K562 (cell line): Measurements from ENCODE around the gene OARD1. TPM values are rescaled to one million over a fixed set of nuclear protein-coding genes. Genes with fewer than 3 reads are reported as not detected.
A peak's percentile ranks its signal among the peaks of the same experiment; 100 is the strongest.

Source experiments
- KAT8 ChIP-seq: fragments of 450-650 bp; IDR thresholded peaks from 2 replicates; pipeline ENCODE4 v1.6.1; 2016; ENCODE audit warnings: low read depth, mild to moderate bottlenecking
- MIER1 ChIP-seq: fragments of 450-650 bp; IDR thresholded peaks from 2 replicates; pipeline ENCODE4 v1.6.1; 2016; ENCODE audit warnings: antibody characterized with exemption, mild to moderate bottlenecking, low read depth
- RBM25 ChIP-seq: fragments of 200-400 bp; formaldehyde crosslinking; IDR thresholded peaks from 2 replicates; pipeline ENCODE4 v1.6.1; 2018; ENCODE audit warnings: low read length, low read depth, moderate library complexity; ENCODE audit not compliant: severe bottlenecking
- STAT5A ChIP-seq: IDR thresholded peaks from 2 replicates; pipeline ENCODE4 v1.6.1; 2012; ENCODE audit warnings: low read length, inconsistent platforms, borderline replicate concordance
- ZNF146 ChIP-seq: IDR thresholded peaks from one replicate; pipeline ENCODE4 v1.6.1; 2018; ENCODE audit warnings: missing compliant biosample characterization; ENCODE audit not compliant: unreplicated experiment
- ZNF23 ChIP-seq: fragments of 250-450 bp; sonication (Bioruptor Pico); IDR thresholded peaks from 2 replicates; pipeline ENCODE4 v1.4.0; 2020; ENCODE audit warnings: mild to moderate bottlenecking
- ZNF584 ChIP-seq: fragments of 200-800 bp; sonication (Bioruptor generic); IDR thresholded peaks from 2 replicates; pipeline ENCODE4 v1.6.1; 2016; ENCODE audit warnings: low read depth, mild to moderate bottlenecking, missing genetic modification characterization, missing compliant biosample characterization
- polyA plus RNA-seq, 8 experiments: library from polyadenylated mRNA; depleted of rRNA in 4 of 8; stranded (reverse) in 5 of 8; unstranded in 3 of 8; fragments of >200 nt; fragmentation: Nextera tagmentation in 2 of 8; fragmentation: Illumina TruSeq in 1 of 8; extraction: Ambion mirVana in 2 of 8; extraction: Trizol in 1 of 8; gene quantifications; 2 replicates each; pipeline versions ENCODE4 v1.2.1 to v1.2.3, GENCODE V29; 2011 to 2014; ENCODE audit warnings: inconsistent platforms in 1 of 8, missing spikeins in 1 of 8
- total RNA-seq, 7 experiments: library from RNA; depleted of rRNA in 6 of 7; stranded (reverse); fragments of >200 nt in 6 of 7; fragmentation: Illumina TruSeq in 2 of 7; extraction: Trizol in 2 of 7; gene quantifications; 2 replicates each; pipeline versions ENCODE4 v1.2.1 to v1.2.3, GENCODE V29; 2011 to 2021; ENCODE audit warnings: low replicate concordance in 1 of 7
- TF ChIP-seq, protein P1 (sequence below), 2 experiments: fragments of 450-650 bp; formaldehyde crosslinking in 1 of 2; IDR thresholded peaks; 2 replicates each; pipeline versions ENCODE4 v1.4.0 to v1.6.1; 2014 to 2020; ENCODE audit warnings: mild to moderate bottlenecking in 2 of 2, borderline replicate concordance in 1 of 2, low read depth in 1 of 2
- TF ChIP-seq, protein P2 (sequence below): fragments of 450-650 bp; IDR thresholded peaks from 2 replicates; pipeline ENCODE4 v1.7.1; 2018; ENCODE audit warnings: mild to moderate bottlenecking, low read depth; ENCODE audit not compliant: partially characterized antibody
- TF ChIP-seq, protein P3 (sequence below): sonication (generic); formaldehyde crosslinking; IDR thresholded peaks from 2 replicates; pipeline ENCODE4 v1.8.1; 2023; ENCODE audit warnings: mild to moderate bottlenecking, missing genetic modification reagents

OARD1 gene
- total and polyA plus RNA-seq, 9 of the 15 experiments (the other 6 are each of a cell fraction or from before 2014, with no cell fraction given): 43.4 to 88.3 (median 61.1) TPM

DNA sequence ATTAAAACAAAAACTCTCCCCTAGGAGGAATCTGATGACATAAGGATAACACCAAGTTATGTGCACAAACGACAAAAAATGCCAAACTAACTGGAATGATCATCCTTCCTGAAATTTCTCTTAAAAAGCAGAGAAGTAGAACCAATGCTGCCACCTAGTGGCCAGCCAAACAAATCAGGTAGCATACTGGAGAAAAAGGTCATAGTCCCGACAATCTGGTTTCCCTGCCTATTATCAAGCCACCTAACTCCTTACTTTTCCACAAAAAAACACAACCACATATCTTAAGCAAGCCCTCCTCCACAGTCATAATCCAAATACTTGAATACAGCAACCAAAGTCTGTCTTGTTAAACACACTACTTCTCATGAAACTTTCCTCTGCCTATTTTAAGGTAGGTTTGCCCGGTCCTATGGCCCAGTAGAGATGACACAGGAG lies 5.3 kb downstream of the OARD1 start (continued):
- TF ChIP-seq, protein P1, sequence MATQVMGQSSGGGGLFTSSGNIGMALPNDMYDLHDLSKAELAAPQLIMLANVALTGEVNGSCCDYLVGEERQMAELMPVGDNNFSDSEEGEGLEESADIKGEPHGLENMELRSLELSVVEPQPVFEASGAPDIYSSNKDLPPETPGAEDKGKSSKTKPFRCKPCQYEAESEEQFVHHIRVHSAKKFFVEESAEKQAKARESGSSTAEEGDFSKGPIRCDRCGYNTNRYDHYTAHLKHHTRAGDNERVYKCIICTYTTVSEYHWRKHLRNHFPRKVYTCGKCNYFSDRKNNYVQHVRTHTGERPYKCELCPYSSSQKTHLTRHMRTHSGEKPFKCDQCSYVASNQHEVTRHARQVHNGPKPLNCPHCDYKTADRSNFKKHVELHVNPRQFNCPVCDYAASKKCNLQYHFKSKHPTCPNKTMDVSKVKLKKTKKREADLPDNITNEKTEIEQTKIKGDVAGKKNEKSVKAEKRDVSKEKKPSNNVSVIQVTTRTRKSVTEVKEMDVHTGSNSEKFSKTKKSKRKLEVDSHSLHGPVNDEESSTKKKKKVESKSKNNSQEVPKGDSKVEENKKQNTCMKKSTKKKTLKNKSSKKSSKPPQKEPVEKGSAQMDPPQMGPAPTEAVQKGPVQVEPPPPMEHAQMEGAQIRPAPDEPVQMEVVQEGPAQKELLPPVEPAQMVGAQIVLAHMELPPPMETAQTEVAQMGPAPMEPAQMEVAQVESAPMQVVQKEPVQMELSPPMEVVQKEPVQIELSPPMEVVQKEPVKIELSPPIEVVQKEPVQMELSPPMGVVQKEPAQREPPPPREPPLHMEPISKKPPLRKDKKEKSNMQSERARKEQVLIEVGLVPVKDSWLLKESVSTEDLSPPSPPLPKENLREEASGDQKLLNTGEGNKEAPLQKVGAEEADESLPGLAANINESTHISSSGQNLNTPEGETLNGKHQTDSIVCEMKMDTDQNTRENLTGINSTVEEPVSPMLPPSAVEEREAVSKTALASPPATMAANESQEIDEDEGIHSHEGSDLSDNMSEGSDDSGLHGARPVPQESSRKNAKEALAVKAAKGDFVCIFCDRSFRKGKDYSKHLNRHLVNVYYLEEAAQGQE (IDR thresholded peaks at IDR 0.05; ENCODE audit: borderline replicate concordance): peak; percentile 37; the same call in 1 of the 2 replicates
- TF ChIP-seq, protein P1 (CRISPR knock-in tag; IDR thresholded peaks at IDR 0.05; ENCODE audit: low read depth): no peak
- no peak for TF ChIP-seq STAT5A
- no peak for TF ChIP-seq ZNF584 (CRISPR knock-in tag)
- TF ChIP-seq ZNF23: no peak
- TF ChIP-seq RBM25: no peak
- TF ChIP-seq, protein P2, sequence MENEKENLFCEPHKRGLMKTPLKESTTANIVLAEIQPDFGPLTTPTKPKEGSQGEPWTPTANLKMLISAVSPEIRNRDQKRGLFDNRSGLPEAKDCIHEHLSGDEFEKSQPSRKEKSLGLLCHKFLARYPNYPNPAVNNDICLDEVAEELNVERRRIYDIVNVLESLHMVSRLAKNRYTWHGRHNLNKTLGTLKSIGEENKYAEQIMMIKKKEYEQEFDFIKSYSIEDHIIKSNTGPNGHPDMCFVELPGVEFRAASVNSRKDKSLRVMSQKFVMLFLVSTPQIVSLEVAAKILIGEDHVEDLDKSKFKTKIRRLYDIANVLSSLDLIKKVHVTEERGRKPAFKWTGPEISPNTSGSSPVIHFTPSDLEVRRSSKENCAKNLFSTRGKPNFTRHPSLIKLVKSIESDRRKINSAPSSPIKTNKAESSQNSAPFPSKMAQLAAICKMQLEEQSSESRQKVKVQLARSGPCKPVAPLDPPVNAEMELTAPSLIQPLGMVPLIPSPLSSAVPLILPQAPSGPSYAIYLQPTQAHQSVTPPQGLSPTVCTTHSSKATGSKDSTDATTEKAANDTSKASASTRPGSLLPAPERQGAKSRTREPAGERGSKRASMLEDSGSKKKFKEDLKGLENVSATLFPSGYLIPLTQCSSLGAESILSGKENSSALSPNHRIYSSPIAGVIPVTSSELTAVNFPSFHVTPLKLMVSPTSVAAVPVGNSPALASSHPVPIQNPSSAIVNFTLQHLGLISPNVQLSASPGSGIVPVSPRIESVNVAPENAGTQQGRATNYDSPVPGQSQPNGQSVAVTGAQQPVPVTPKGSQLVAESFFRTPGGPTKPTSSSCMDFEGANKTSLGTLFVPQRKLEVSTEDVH: no peak
- TF ChIP-seq, protein P3, sequence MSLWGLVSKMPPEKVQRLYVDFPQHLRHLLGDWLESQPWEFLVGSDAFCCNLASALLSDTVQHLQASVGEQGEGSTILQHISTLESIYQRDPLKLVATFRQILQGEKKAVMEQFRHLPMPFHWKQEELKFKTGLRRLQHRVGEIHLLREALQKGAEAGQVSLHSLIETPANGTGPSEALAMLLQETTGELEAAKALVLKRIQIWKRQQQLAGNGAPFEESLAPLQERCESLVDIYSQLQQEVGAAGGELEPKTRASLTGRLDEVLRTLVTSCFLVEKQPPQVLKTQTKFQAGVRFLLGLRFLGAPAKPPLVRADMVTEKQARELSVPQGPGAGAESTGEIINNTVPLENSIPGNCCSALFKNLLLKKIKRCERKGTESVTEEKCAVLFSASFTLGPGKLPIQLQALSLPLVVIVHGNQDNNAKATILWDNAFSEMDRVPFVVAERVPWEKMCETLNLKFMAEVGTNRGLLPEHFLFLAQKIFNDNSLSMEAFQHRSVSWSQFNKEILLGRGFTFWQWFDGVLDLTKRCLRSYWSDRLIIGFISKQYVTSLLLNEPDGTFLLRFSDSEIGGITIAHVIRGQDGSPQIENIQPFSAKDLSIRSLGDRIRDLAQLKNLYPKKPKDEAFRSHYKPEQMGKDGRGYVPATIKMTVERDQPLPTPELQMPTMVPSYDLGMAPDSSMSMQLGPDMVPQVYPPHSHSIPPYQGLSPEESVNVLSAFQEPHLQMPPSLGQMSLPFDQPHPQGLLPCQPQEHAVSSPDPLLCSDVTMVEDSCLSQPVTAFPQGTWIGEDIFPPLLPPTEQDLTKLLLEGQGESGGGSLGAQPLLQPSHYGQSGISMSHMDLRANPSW (CRISPR knock-in tag): no peak
- no peak for TF ChIP-seq ZNF146 (CRISPR knock-in tag)
- no peak for TF ChIP-seq MIER1
- TF ChIP-seq KAT8: no peak
